Raji (cell line): Measurements from ENCODE around the gene C1QTNF5.

Experiments
- POLR2A ChIP-seq: IDR thresholded peaks from 2 replicates; pipeline ENCODE4 v1.6.1; 2011; ENCODE audit warnings: low read depth, low read length, control low read depth; ENCODE audit not compliant: insufficient read depth

The C1QTNF5 gene

GRCh38 chr11:119335655-119336543, 4.8 kb downstream of the C1QTNF5 start:
- 0 out of 2 replicates have a peak, but pooled peaks have one; percentile 1 for TF ChIP-seq POLR2A

GRCh38 chr11:119335091-119335654, 5.5 kb downstream of the C1QTNF5 start:
- 0 out of 2 replicates have a peak, but pooled peaks have one; percentile 16 for TF ChIP-seq POLR2A

GRCh38 chr11:119334174-119334930, 6.3 kb downstream of the C1QTNF5 start, which contains the start of gene RNF26:
Gene RNF26 (plus strand): TSS chr11:119334527. CDS start chr11:119335123, 596 bp downstream.
- TF ChIP-seq POLR2A: peak; percentile 75

GRCh38 chr11:119332111-119332765, 8.4 kb downstream of the C1QTNF5 start:
- TF ChIP-seq POLR2A: no peak

GRCh38 chr11:119330237-119330636, 10.4 kb downstream of the C1QTNF5 start:
- TF ChIP-seq POLR2A: no peak

GRCh38 chr11:119329320-119329719, 11.4 kb downstream of the C1QTNF5 start:
- no peak for TF ChIP-seq POLR2A

- no peak for TF ChIP-seq POLR2A
Observed at GRCh38 chr11:119324189-119324588, 16.5 kb downstream of the C1QTNF5 start.

GRCh38 chr11:119323532-119324033, 17.1 kb downstream of the C1QTNF5 start:
- TF ChIP-seq POLR2A: no peak

- no peak for TF ChIP-seq POLR2A
Observed at GRCh38 chr11:119322921-119323531, 17.7 kb downstream of the C1QTNF5 start.

GRCh38 chr11:119322360-119322739, 18.3 kb downstream of the C1QTNF5 start:
- no peak for TF ChIP-seq POLR2A

GRCh38 chr11:119320776-119321524, 19.7 kb downstream of the C1QTNF5 start:
- peak; percentile 61 for TF ChIP-seq POLR2A

- no peak for TF ChIP-seq POLR2A
Observed at GRCh38 chr11:119320240-119320775, 20.4 kb downstream of the C1QTNF5 start.

- no peak for TF ChIP-seq POLR2A
Observed at GRCh38 chr11:119319700-119320239, 20.9 kb downstream of the C1QTNF5 start.
